ENCODE measurements around the gene PPP2R1A.
"Not testable (repeated sequence)": the region's sequence is repeated elsewhere in the genome, so short reads cannot be mapped to it uniquely, and the experiment has no call there.

PPP2R1A gene

DNA sequence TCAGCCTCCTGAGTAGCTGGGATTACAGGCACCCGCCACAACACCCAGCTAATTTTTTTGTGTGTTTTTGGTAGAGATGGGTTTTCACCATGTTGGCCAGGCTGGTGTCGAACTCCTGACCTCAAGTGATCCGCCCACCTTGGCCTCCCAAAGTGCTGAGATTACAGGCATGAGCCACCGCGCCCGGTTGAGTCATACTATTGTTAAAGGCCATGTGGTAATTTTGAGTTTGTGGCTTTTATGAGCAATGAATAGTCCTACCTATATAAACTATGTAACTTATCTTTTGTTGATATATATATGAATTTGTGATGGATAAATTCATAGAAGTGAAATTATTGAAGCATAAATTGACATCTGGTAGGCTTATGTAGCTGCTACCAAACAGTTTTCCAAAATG, 75.7 kb downstream of the PPP2R1A start:
- ATAC-seq; H3K9me3 Mint-ChIP-seq; DNase-seq (ENCODE audit: low spot score in 2 of 2); H3K4me3 Mint-ChIP-seq; H3K4me1 Mint-ChIP-seq; H3K27ac Mint-ChIP-seq: not testable (repeated sequence)
- H3K36me3 Mint-ChIP-seq: peaks cover 15% of the 10 kb centered on the region

- peak within 1 kb of the TSS; percentile 94 for H3K4me3 Mint-ChIP-seq
- H3K4me1 Mint-ChIP-seq: peaks cover 46% of the 10 kb centered on the region
- peak; percentile 99 for ATAC-seq
- peak; percentile 95 to 97 for DNase-seq (ENCODE audit: low spot score in 2 of 2)
- peak within 1 kb of the TSS; percentile 97 for H3K27ac Mint-ChIP-seq
- H3K36me3 Mint-ChIP-seq: peaks cover 54% of the 10 kb centered on the region
- no peaks in the 10 kb centered on the region for H3K9me3 Mint-ChIP-seq
Measured at GRCh38 chr19:52269338-52270261, 79.7 kb downstream of the PPP2R1A start, which contains the start of gene ZNF766. TSS of gene ZNF766 (plus strand) at chr19:52269587. CDS start at chr19:52269614, 27 bp downstream.

DNA sequence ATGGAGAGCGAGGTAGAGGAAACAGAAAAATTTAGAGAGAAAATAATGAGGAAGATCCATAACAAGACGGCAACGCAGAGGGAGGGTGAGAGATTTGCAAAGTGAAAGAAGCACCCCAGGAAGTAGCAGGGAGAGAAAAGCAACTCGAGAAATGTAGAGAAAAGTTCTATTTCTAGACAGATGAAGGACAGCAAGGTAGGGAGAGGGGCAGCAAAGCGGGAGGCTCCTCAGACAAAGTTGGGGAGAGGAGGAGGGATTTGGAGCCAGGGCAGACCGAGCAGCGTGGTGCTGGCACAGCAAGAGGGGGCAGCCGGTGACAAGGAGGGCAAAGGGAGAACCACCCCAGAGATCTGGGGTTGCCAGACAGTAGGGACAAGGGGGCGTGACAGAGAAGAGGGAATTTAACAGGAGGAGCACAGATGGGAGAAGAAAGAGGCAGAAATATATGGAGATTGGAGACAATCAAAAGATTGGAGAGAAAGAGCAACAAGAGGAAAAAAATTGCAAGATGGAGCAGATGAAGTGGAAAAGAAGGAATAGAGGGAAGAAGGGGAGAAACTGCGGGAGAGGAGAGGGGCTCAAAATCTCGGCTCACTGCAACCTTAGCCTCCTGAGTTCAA, 80.5 kb downstream of the PPP2R1A start:
- ATAC-seq: no peak
- DNase-seq (ENCODE audit: low spot score in 2 of 2): peak in 1 of 2 donors; percentile 53
- no peaks in the 10 kb centered on the region for H3K9me3 Mint-ChIP-seq
- H3K36me3 Mint-ChIP-seq: peaks cover 61% of the 10 kb centered on the region
- H3K4me1 Mint-ChIP-seq: peaks cover 52% of the 10 kb centered on the region
- peak overlapping the region; percentile 94 for H3K4me3 Mint-ChIP-seq
- H3K27ac Mint-ChIP-seq: peak overlapping the region; percentile 97

- no peak overlapping the region for H3K4me3 Mint-ChIP-seq
- peak overlapping the region; percentile 54 for H3K27ac Mint-ChIP-seq
- no peak for ATAC-seq
- H3K9me3 Mint-ChIP-seq: no peaks in the 10 kb centered on the region
- DNase-seq (ENCODE audit: low spot score in 2 of 2): no peak
- peaks cover 82% of the 10 kb centered on the region for H3K36me3 Mint-ChIP-seq
- H3K4me1 Mint-ChIP-seq: peaks cover 76% of the 10 kb centered on the region
Measured at GRCh38 chr19:52273301-52273700, 83.4 kb downstream of the PPP2R1A start.

- no peak overlapping the region for H3K4me3 Mint-ChIP-seq
- DNase-seq (ENCODE audit: low spot score in 2 of 2): no peak
- peaks cover 85% of the 10 kb centered on the region for H3K4me1 Mint-ChIP-seq
Measured at GRCh38 chr19:52274191-52274590, 84.3 kb downstream of the PPP2R1A start.

GRCh38 chr19:52275988-52276387, 86.1 kb downstream of the PPP2R1A start:
- Mint-ChIP-seq H3K9me3 (peaks cover 7% of the 10 kb centered on the region), H3K4me3 (no peak overlapping the region), H3K36me3 (peaks cover 78% of the 10 kb centered on the region), H3K27ac (peak overlapping the region; percentile 84), H3K4me1 (peaks cover 77% of the 10 kb centered on the region)
- DNase-seq (ENCODE audit: low spot score in 2 of 2): no peak
- no peak for ATAC-seq

More at GRCh38 chr19:52274191-52274590, 84.3 kb downstream of the PPP2R1A start:
- Mint-ChIP-seq H3K9me3 (peaks cover 4% of the 10 kb centered on the region), H3K27ac (peak overlapping the region; percentile 54), H3K36me3 (peaks cover 89% of the 10 kb centered on the region)
- no peak for ATAC-seq

GRCh38 chr19:52277471-52277870, 87.6 kb downstream of the PPP2R1A start:
- DNase-seq (ENCODE audit: low spot score in 2 of 2): no peak
- no peak overlapping the region for H3K4me3 Mint-ChIP-seq
- H3K9me3 Mint-ChIP-seq: peaks cover 7% of the 10 kb centered on the region
- ATAC-seq: no peak
- peak overlapping the region; percentile 26 for H3K27ac Mint-ChIP-seq
- peaks cover 70% of the 10 kb centered on the region for H3K36me3 Mint-ChIP-seq
- H3K4me1 Mint-ChIP-seq: peaks cover 63% of the 10 kb centered on the region

All from stimulated activated effector memory CD8-positive, alpha-beta T cell treated with anti-CD3 and anti-CD28 coated beads, Interleukin-12 subunit alpha, Interleukin-12 subunit beta, amount 100 ng/mL, for 72 hours (primary cell).